Measurements from ENCODE around the gene SHANK2. TPM values are rescaled to one million over a fixed set of nuclear protein-coding genes. Genes with fewer than 3 reads are reported as not detected.
"Not testable (repeated sequence)": the region's sequence is repeated elsewhere in the genome, so short reads cannot be mapped to it uniquely, and the experiment has no call there.

SHANK2 gene
- total RNA-seq, 4 donors from 2014 or later = 5.9 to 14.0 (median 10.1) TPM

GRCh38 chr11:71237853-71238252, 14.5 kb downstream of the SHANK2 start:
- Histone ChIP-seq H3K36me3 (no peaks in the 10 kb centered on the region), H3K27me3 (peaks cover 14% of the 10 kb centered on the region), H3K27ac (no peak overlapping the region), H3K4me3 (no peak overlapping the region), H3K9me3 (no peaks in the 10 kb centered on the region), H3K4me1 (peaks cover 12% of the 10 kb centered on the region)
- DNase-seq (ENCODE audit: low spot score in 2 of 2) = peak; percentile 35 to 50
- WGBS = 68% methylated on average over 4 of the region's 6 CpGs
- TF ChIP-seq POLR2A (IDR thresholded peaks at IDR 0.05) = no peak

DNA sequence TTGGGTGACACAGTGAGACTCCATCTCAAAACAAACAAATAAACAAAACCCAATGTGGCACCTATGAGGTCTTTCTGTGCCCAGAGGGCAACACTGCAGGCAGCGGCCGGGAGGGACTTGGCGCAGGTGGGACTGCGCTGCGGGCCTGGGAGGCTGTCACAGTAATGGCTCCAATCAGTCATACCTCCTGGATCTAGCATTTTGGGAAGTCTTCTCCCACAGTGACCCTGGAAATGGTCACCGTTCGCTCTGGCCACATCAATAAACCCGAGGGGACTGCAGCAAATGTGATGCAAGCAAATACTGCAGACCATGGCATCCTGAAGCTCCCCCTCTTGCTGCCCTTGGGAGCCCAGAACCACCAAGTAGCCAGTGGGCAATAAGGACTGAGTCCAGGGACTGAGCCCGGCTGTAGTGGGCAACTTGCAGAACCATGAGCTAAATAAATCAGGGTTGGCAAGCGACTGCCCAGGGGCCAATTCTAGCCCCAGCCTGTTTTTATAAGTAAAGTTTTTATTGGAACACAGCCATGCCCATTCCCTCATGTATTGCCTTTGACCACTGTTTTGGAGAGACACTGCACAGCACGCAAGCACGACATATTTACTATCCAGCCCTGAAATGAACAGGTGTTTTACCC, 15.4 kb downstream of the SHANK2 start:
- TF ChIP-seq POLR2AphosphoS5 (IDR thresholded peaks at IDR 0.05) (no peak), POLR2A (IDR thresholded peaks at IDR 0.05) (no peak)
- TF ChIP-seq, protein P1, sequence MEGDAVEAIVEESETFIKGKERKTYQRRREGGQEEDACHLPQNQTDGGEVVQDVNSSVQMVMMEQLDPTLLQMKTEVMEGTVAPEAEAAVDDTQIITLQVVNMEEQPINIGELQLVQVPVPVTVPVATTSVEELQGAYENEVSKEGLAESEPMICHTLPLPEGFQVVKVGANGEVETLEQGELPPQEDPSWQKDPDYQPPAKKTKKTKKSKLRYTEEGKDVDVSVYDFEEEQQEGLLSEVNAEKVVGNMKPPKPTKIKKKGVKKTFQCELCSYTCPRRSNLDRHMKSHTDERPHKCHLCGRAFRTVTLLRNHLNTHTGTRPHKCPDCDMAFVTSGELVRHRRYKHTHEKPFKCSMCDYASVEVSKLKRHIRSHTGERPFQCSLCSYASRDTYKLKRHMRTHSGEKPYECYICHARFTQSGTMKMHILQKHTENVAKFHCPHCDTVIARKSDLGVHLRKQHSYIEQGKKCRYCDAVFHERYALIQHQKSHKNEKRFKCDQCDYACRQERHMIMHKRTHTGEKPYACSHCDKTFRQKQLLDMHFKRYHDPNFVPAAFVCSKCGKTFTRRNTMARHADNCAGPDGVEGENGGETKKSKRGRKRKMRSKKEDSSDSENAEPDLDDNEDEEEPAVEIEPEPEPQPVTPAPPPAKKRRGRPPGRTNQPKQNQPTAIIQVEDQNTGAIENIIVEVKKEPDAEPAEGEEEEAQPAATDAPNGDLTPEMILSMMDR (IDR thresholded peaks at IDR 0.05) = no peak
- Histone ChIP-seq H3K27ac (no peak overlapping the region), H3K27me3 (peaks cover 8% of the 10 kb centered on the region), H3K9me3 (no peaks in the 10 kb centered on the region), H3K36me3 (no peaks in the 10 kb centered on the region), H3K4me1 (peaks cover 12% of the 10 kb centered on the region), H3K4me3 (no peak overlapping the region)
- DNase-seq (ENCODE audit: low spot score in 2 of 2) = peak; percentile 28 to 31
- 80% methylated on average over 11 of the region's 12 CpGs for WGBS

DNA sequence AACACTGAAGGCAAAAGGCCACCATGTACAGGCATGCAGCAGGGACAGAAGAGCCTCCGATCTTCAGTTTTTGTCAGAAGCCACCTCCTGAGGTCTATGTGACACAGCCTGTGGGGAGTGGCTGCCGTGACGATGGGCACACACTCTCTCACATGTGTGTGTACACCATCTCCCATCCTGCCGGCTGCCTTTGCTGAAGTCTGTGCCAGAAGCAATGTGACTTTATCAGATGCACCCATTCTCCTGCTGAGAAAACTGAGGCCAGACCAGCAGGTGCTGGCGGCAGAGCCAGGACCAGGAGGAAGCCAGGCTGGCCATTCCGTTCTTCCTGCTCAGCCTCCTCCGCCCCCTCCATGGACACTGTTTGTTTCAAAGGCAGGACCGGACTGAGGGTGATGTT, 16.7 kb downstream of the SHANK2 start:
- WGBS = 71% methylated on average over 8 of the region's 8 CpGs
- TF ChIP-seq EP300 (IDR thresholded peaks at IDR 0.05) (no peak), POLR2A (IDR thresholded peaks at IDR 0.05) (no peak), POLR2AphosphoS5 (IDR thresholded peaks at IDR 0.05) (no peak)
- TF ChIP-seq, protein P1 (IDR thresholded peaks at IDR 0.05) = no peak
- peaks cover 8% of the 10 kb centered on the region for H3K27me3 ChIP-seq
- no peak overlapping the region for H3K4me3 ChIP-seq
- peaks cover 1% of the 10 kb centered on the region for H3K4me1 ChIP-seq
- H3K36me3 ChIP-seq = no peaks in the 10 kb centered on the region
- H3K9me3 ChIP-seq = no peaks in the 10 kb centered on the region
- H3K27ac ChIP-seq = no peak overlapping the region
- DNase-seq (ENCODE audit: low spot score in 2 of 2) = peak; percentile 11 to 58

DNA sequence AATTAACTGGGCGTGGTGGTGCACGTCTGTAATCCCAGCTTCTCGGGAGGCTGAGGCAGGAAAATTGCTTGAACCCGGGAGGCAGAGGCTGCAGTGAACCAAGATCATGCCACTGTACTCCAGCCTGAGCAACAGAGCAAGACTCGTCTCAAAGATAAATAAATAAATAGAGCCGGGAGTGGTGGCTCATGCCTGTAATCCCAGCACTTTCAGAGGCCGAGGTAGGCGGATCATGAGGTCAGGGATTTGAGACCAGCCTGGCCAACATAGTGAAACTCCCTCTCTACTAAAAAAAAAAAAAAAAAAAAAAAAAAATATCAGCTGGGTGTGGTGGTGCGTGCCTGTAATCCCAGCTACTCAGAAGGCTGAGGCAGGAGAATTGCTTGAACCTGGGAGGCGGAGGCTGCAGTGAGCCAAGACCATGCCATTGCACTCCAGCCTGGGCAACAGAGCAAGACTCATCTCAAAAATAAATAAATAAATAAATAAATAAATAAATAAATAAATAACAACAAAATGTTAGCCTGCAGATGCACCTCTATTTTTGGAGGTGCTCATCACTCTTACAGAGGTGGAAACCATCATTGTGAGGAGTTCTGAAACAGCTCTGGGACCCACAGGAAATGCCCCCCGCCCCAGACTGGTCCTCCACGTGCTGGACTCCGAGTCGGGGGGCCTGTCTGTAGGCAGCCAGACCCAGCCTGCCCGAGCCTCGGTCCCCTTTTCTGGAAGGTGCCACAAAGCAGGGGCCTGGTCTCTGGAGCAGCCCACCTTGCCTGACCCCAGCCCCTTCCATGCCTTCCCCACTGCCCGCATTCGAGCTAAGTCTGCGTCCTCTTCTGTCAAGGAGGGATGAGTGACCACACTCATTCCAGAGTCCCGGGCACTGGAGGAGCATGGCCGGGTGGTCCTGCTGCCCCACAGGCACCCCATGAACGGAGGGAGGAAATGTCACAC, 18.2 kb downstream of the SHANK2 start:
- not testable (repeated sequence) for H3K4me3 ChIP-seq, H3K27me3 ChIP-seq, H3K9me3 ChIP-seq, H3K4me1 ChIP-seq, H3K27ac ChIP-seq, H3K36me3 ChIP-seq
- WGBS = 85% methylated on average over 22 of the region's 22 CpGs
- peak; percentile 43 to 54 for DNase-seq (ENCODE audit: low spot score in 2 of 2)

DNA sequence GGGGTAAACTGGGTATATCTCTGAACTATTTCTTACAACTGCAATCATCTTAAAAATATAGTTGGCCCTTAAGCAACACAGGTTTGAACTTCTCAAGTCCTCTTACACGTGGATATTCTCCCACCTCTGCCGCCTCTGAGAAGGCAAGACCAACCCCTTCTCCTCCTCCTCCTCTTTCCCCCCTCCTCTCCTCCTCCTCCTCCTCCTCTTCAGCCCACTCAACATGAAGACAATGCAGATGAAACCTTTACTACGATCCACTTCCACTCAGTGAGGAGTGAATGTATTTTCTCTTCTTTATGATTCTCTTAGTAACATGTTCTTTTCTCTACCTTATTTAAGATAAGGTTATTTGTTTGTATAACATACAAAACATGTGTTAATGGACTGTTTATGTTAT, 20.0 kb downstream of the SHANK2 start:
- DNase-seq (ENCODE audit: low spot score in 2 of 2) = no peak
- peaks cover 5% of the 10 kb centered on the region for H3K27me3 ChIP-seq
- no peak overlapping the region for H3K27ac ChIP-seq
- 76% methylated on average over 3 of the region's 3 CpGs for WGBS
- no peaks in the 10 kb centered on the region for H3K4me1 ChIP-seq
- no peaks in the 10 kb centered on the region for H3K9me3 ChIP-seq
- TF ChIP-seq EP300 (IDR thresholded peaks at IDR 0.05) = no peak
- no peak for TF ChIP-seq POLR2AphosphoS5 (IDR thresholded peaks at IDR 0.05)
- TF ChIP-seq POLR2A (IDR thresholded peaks at IDR 0.05) = no peak
- TF ChIP-seq, protein P1 (IDR thresholded peaks at IDR 0.05) = no peak
- H3K36me3 ChIP-seq = no peaks in the 10 kb centered on the region
- no peak overlapping the region for H3K4me3 ChIP-seq

DNA sequence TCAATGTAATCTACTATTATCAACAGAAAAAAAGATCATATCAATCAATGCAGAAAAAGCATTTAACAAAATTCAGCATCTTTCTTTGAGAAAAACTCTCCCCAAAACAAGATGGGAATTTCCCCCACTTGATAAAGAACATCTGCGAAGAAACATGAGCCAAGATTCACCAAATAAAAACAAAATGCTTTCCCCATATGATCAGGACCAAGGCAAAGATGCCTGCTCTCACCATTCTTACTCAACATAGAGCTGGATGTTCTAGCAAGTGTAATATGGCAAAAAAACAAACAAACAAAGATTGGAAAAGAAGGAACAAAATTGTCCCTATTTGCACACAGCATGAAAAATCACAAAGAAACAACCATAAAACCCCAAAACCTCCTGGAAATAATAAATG, 23.4 kb downstream of the SHANK2 start:
- DNase-seq (ENCODE audit: low spot score in 2 of 2) = no peak
- WGBS = 77% methylated on average over 1 of the region's 1 CpG
- H3K4me1 ChIP-seq = no peaks in the 10 kb centered on the region

More for the DNA sequence above, 23.4 kb downstream of the SHANK2 start:
- TF ChIP-seq EP300 (IDR thresholded peaks at IDR 0.05) = no peak
- no peak for TF ChIP-seq POLR2A (IDR thresholded peaks at IDR 0.05)
- TF ChIP-seq, protein P1 (IDR thresholded peaks at IDR 0.05) = no peak
- H3K9me3 ChIP-seq = peaks cover 10% of the 10 kb centered on the region
- no peaks in the 10 kb centered on the region for H3K36me3 ChIP-seq
- no peak overlapping the region for H3K4me3 ChIP-seq
- H3K27ac ChIP-seq = no peak overlapping the region
- H3K27me3 ChIP-seq = peaks cover 5% of the 10 kb centered on the region
